OCI-LY7 (cell line): ENCODE measurements around the gene PRAMEF5. TPM values are rescaled to one million over a fixed set of nuclear protein-coding genes. Genes with fewer than 3 reads are reported as not detected.
"Not testable (repeated sequence)": the region's sequence is repeated elsewhere in the genome, so short reads cannot be mapped to it uniquely, and the experiment has no call there.

Source experiments
- Bru-seq: library from RNA; stranded (reverse); fragments of 400-500 nt; gene quantifications from one replicate; lab custom pipeline; 2021; lab: Mats Ljungman, UMichigan
- BruChase-seq, 2 experiments: library from RNA; stranded (reverse); fragments of 400-500 nt; gene quantifications; one replicate each; lab custom pipeline; 2021; lab: Mats Ljungman, UMichigan
- BruUV-seq: library from RNA; stranded (reverse); fragments of 400-500 nt; replicated peaks from 2 replicates; lab custom pipeline; 2021; lab: Mats Ljungman, UMichigan
- CTCF ChIA-PET: fragments of 300-600 bp; sonication (Branson Sonifier 250); formaldehyde crosslinking; loops from one replicate; lab custom pipeline; 2022; ENCODE audit warnings: antibody characterized with exemption; ENCODE audit not compliant: unreplicated experiment; lab: Charles Lee
- POLR2A ChIA-PET: fragments of 300-600 bp; sonication (Branson Sonifier 250); formaldehyde crosslinking; loops from one replicate; lab custom pipeline; 2022; ENCODE audit warnings: antibody characterized with exemption; lab: Charles Lee
- DNase-seq: peaks from one replicate; pipeline ENCODE4 v3.0.0-alpha.2; 2015; ENCODE audit warnings: low spot score
- H2AFZ ChIP-seq: fragments of 200-600 bp; sonication (generic), shearing (Covaris generic); 2 replicates; pipeline ENCODE4 v1.6.1; 2014; ENCODE audit warnings: mild to moderate bottlenecking, antibody characterized with exemption, low read length, moderate library complexity
- H3K27ac ChIP-seq: fragments of 200-600 bp; sonication (generic); 2 replicates; pipeline ENCODE4 v1.5.1; 2014; ENCODE audit warnings: mixed run types, low read depth, mild to moderate bottlenecking, moderate library complexity, low read length, inconsistent platforms; ENCODE audit not compliant: poor library complexity, severe bottlenecking
- H3K36me3 ChIP-seq: fragments of 200-600 bp; sonication (generic); 2 replicates; pipeline ENCODE4 v1.6.1; 2014; ENCODE audit warnings: mild to moderate bottlenecking, antibody characterized with exemption, low read length, moderate library complexity, mixed read lengths; ENCODE audit not compliant: insufficient read depth
- H3K4me1 ChIP-seq: fragments of 200-600 bp; sonication (generic); 2 replicates; pipeline ENCODE4 v1.5.1; 2014; ENCODE audit warnings: mild to moderate bottlenecking, low read length; ENCODE audit not compliant: insufficient read depth, poor library complexity, severe bottlenecking
- H3K4me2 ChIP-seq: fragments of 200-600 bp; sonication (generic); 2 replicates; pipeline ENCODE4 v1.6.1; 2014; ENCODE audit warnings: mild to moderate bottlenecking, low read length
- H3K4me3 ChIP-seq: fragments of 200-600 bp; sonication (generic); 2 replicates; pipeline ENCODE4 v1.5.1; 2014; ENCODE audit warnings: mild to moderate bottlenecking, low read depth, low read length; ENCODE audit not compliant: poor library complexity, severe bottlenecking
- H3K79me2 ChIP-seq: fragments of 200-600 bp; sonication (generic); 2 replicates; pipeline ENCODE4 v1.6.1; 2016; ENCODE audit warnings: low read depth, mild to moderate bottlenecking, low read length, moderate library complexity, mixed read lengths; ENCODE audit not compliant: insufficient read depth
- H3K9me2 ChIP-seq: fragments of 200-600 bp; sonication (generic); 2 replicates; pipeline ENCODE4 v1.6.1; 2016; ENCODE audit warnings: mild to moderate bottlenecking, low read length, mixed read lengths; ENCODE audit not compliant: insufficient read depth
- H3K9me3 ChIP-seq: fragments of 200-600 bp; sonication (generic); 2 replicates; pipeline ENCODE4 v1.6.1; 2014; ENCODE audit warnings: mild to moderate bottlenecking, mixed run types, low read length, mixed read lengths
- H4K20me1 ChIP-seq: fragments of 200-600 bp; sonication (generic); 2 replicates; pipeline ENCODE4 v1.6.1; 2014; ENCODE audit warnings: mild to moderate bottlenecking, antibody characterized with exemption, low read length, moderate library complexity, mixed read lengths; ENCODE audit not compliant: insufficient read depth
- intact Hi-C: fragments of 100-400 bp; cut with micrococcal nuclease; formaldehyde crosslinking; loops from one replicate; pipeline ENCODE4 v1.10.0; 2022; ENCODE audit not compliant: unreplicated experiment
- long read RNA-seq: library from polyadenylated mRNA; stranded (forward); transcript quantifications from one replicate; pipeline ENCODE4 v2.0.0, GENCODE V29; 2022
- total RNA-seq, 2 experiments: library from RNA; depleted of rRNA in 1 of 2; stranded (reverse); fragments of >200 nt in 1 of 2; shearing (Covaris generic) in 1 of 2; gene quantifications; 2 replicates each; pipeline ENCODE4 v1.2.3, GENCODE V29; 2014 to 2022

The PRAMEF5 gene
- total RNA-seq (2014; rRNA removed; shearing (Covaris generic)) (not detected in 2 replicates), total RNA-seq (2022) (not detected in 2 replicates), Bru-seq, nascent RNA (not detected), BruChase-seq, experiment 1, labeled RNA remaining after a 6-hour chase (not detected), BruChase-seq, experiment 2, labeled RNA remaining after a 2-hour chase (not detected)
- long read RNA-seq = 0 reads

DNA sequence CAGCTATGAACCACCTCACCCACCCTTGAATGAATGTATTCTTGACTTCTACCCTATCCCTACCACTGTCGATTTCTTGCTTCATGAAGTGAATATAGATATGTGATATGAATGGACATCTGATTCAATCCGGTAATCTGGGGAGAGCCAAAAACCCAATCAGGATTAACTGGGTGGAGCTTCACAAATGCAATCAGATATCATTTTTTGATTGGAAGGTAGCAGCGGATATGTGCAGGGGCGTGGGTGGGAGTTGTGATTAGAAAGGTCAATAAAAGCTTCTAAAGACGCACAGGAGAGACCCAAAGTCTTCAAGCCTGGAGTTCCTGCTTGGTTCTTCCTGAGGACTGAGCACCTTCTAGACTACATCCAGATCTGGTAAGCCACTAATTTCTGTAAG lies at the start of gene PRAMEF5:
Gene PRAMEF5, plus strand, starts transcription at position 301 of the 400 bp plus-strand sequence. CDS start 5,071 bp downstream, outside the sequence.
- H3K9me2 ChIP-seq, H3K4me1 ChIP-seq, H3K9me3 ChIP-seq, H3K79me2 ChIP-seq, H2AFZ ChIP-seq, H4K20me1 ChIP-seq, CTCF ChIA-PET, H3K36me3 ChIP-seq, DNase-seq, H3K4me2 ChIP-seq, BruUV-seq, H3K27ac ChIP-seq, H3K4me3 ChIP-seq, POLR2A ChIA-PET, intact Hi-C loops: not testable (repeated sequence)

DNA sequence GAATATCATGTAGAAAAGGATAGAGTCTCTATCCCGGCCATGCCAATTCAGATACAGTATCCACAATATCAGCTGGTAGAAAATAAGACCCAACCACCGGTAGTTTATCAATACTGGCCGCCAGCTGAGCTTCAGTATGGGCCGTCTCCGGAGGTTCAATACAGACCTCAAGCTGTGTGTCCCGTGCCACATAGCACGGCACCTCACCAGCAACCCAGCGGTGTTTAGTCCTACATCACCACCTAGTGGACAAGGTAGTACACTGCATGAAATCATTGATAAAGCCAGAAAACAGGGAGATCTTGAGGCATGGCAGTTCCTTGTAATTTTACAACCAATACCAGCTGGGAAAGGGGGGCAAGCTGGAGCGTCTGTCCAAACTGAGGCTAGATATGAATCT lies 45.3 kb upstream of the PRAMEF5 start:
- H3K4me3 ChIP-seq, H3K4me2 ChIP-seq, H3K36me3 ChIP-seq, DNase-seq, H3K4me1 ChIP-seq, H2AFZ ChIP-seq, H3K79me2 ChIP-seq, CTCF ChIA-PET, H3K9me3 ChIP-seq, POLR2A ChIA-PET, H4K20me1 ChIP-seq, H3K27ac ChIP-seq, intact Hi-C loops, BruUV-seq, H3K9me2 ChIP-seq: not testable (repeated sequence)

DNA sequence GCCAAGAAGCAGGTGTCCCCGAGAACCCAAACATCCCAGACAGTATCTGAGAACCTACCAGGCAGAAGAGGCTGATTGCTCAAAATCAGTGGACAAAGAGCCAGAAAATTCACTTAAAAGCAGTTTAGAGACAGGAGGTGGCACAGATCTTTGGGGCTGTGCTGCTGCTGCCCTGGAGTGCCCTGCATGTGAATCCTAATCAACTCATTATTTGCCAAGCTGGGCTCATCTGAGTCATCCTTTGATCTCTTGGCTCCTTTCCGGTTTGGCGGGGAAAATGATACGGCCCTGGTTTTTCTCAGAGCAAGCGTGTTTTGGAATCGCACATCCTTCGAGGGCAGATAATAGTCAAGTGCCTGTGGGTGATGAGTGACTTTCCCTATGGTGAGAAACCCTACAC lies 37.4 kb upstream of the PRAMEF5 start:
- H3K9me3 ChIP-seq, H4K20me1 ChIP-seq, H3K27ac ChIP-seq, CTCF ChIA-PET, POLR2A ChIA-PET, DNase-seq, H3K4me1 ChIP-seq, BruUV-seq, H3K9me2 ChIP-seq, H3K4me3 ChIP-seq, intact Hi-C loops, H3K36me3 ChIP-seq, H3K79me2 ChIP-seq, H2AFZ ChIP-seq, H3K4me2 ChIP-seq: not testable (repeated sequence)

DNA sequence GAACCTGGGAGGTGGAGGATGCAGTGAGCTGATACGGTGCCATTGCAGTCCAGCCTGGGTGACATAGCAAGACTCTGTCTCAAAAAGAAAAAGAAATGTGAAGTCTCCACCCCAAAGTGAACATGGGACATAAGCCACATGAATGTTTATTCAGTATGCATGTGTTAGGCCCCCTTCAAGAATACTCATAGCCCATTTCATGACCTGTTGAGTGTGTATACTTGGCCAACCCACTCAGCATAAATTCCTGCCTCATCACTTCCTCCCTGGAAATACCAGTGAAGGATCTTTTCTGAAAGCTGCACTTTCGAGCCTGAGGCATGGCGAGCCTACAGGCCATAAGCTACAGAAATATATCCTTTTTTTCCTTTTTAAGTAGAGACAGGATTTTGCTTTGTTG lies 34.8 kb upstream of the PRAMEF5 start:
- H2AFZ ChIP-seq, H3K79me2 ChIP-seq, H3K4me3 ChIP-seq, H3K27ac ChIP-seq, POLR2A ChIA-PET, H3K4me2 ChIP-seq, intact Hi-C loops, H3K9me2 ChIP-seq, H3K4me1 ChIP-seq, CTCF ChIA-PET, BruUV-seq, DNase-seq, H3K9me3 ChIP-seq, H4K20me1 ChIP-seq, H3K36me3 ChIP-seq: not testable (repeated sequence)

DNA sequence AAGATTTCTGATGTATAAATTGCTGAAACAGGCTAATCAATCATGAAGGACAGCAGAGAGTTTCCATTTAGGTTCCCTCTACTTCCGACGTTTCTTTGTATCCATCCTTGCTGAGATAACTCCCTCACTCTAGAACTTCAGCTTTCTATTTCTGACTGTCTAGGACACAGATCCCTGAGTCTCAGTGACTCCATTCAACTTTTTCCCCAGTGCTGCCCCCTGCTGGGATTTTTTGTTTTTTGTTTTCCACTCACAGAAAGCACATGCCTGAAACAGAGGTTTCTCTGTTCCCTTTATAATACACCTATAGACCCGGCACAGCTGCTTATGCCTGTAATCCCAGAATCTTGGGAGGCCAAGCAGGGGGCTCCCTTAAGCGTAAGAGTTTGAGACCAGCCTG lies 31.2 kb upstream of the PRAMEF5 start:
- H3K4me3 ChIP-seq, H3K9me2 ChIP-seq, CTCF ChIA-PET, H3K9me3 ChIP-seq, H3K4me2 ChIP-seq, H3K79me2 ChIP-seq, H3K36me3 ChIP-seq, intact Hi-C loops, BruUV-seq, H4K20me1 ChIP-seq, DNase-seq, POLR2A ChIA-PET, H3K4me1 ChIP-seq, H3K27ac ChIP-seq, H2AFZ ChIP-seq: not testable (repeated sequence)
